WERI-Rb-1 (cell line): ENCODE measurements around the gene MYO10.

Experiments used
- DNase-seq: peaks from one replicate; pipeline ENCODE4 v3.0.0-alpha.2; 2020
- H3K27ac ChIP-seq: fragments of 250-450 bp; sonication (Bioruptor Pico); 2 replicates; pipeline ENCODE4 v1.5.1; 2020; ENCODE audit warnings: mild to moderate bottlenecking, moderate library complexity
- H3K27me3 ChIP-seq: fragments of 250-450 bp; sonication (Bioruptor Pico); 2 replicates; pipeline ENCODE4 v1.5.1; 2021; ENCODE audit warnings: mild to moderate bottlenecking, low read depth, moderate library complexity; ENCODE audit not compliant: insufficient read depth, severe bottlenecking
- H3K36me3 ChIP-seq: fragments of 250-450 bp; sonication (Bioruptor Pico); 2 replicates; pipeline ENCODE4 v1.5.1; 2020; ENCODE audit warnings: mild to moderate bottlenecking, moderate library complexity
- H3K4me3 ChIP-seq: 2 replicates; pipeline ENCODE4 v1.5.1; 2011; ENCODE audit warnings: low read depth, mild to moderate bottlenecking, control low read depth, low read length
- H3K9me3 ChIP-seq: fragments of 250-450 bp; sonication (Bioruptor Pico); 2 replicates; pipeline ENCODE4 v1.5.1; 2021; ENCODE audit warnings: mild to moderate bottlenecking, moderate library complexity; ENCODE audit not compliant: severe bottlenecking
- TF ChIP-seq, protein P1 (sequence below): IDR thresholded peaks from 2 replicates; pipeline ENCODE4 v1.5.1; 2011; ENCODE audit warnings: low read depth, mild to moderate bottlenecking, control low read depth, inconsistent platforms, low read length

Gene MYO10

DNA sequence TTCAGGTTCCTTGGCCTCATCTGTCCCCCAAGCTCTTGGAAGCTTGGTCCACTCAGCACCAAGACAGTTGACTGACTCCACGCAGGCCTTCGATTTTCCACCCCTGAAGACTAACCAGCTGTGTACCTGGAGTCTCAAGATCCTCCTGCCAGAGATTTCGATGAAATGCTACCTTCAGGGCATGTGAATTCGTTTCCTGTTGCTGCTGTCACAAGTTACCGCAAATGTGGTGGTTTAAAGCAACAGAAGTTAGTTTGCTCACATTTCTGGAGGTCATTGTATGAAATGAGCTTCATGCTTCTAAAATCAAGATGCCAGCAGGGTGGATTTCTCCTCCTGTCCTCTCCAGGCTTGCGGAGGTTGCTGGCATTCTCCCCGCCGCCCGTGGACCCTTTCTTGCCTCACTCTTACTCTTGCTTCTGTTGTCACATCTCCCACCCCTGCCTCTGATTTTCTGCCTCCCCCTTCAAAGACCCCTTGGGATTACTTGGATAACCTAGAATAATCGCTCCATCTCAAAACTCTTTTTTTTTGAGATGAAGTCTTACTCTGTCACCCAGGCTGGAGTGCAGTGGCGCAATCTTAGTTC, 291.7 kb downstream of the MYO10 start:
- Histone ChIP-seq H3K27ac (no peak overlapping the region), H3K9me3 (peaks cover 7% of the 10 kb centered on the region), H3K4me3 (no peak overlapping the region), H3K27me3 (no peaks in the 10 kb centered on the region), H3K36me3 (no peaks in the 10 kb centered on the region)
- TF ChIP-seq, protein P1, sequence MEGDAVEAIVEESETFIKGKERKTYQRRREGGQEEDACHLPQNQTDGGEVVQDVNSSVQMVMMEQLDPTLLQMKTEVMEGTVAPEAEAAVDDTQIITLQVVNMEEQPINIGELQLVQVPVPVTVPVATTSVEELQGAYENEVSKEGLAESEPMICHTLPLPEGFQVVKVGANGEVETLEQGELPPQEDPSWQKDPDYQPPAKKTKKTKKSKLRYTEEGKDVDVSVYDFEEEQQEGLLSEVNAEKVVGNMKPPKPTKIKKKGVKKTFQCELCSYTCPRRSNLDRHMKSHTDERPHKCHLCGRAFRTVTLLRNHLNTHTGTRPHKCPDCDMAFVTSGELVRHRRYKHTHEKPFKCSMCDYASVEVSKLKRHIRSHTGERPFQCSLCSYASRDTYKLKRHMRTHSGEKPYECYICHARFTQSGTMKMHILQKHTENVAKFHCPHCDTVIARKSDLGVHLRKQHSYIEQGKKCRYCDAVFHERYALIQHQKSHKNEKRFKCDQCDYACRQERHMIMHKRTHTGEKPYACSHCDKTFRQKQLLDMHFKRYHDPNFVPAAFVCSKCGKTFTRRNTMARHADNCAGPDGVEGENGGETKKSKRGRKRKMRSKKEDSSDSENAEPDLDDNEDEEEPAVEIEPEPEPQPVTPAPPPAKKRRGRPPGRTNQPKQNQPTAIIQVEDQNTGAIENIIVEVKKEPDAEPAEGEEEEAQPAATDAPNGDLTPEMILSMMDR, result no peak
- no peak for DNase-seq

DNA sequence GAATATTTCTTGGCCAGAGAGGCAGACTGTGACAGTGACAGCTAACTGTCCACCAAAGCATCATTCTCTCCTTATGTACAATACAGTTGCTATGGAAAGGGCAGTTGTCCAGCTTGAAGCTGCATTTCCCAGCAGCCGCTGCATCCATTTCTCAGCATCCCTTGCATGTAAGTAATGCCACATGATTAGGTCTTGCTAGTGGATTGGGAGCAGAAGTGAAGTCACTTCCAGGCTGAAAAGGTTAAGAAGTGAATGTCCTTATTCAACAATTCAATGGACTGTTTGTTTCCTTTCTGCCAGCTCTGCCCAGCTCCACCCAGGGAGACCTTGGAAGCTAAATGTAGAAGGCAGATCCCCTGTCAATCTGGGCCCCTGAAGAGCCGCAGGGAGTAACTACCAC, 293.2 kb downstream of the MYO10 start:
- Histone ChIP-seq H3K27ac (no peak overlapping the region), H3K27me3 (no peaks in the 10 kb centered on the region), H3K36me3 (no peaks in the 10 kb centered on the region), H3K9me3 (no peaks in the 10 kb centered on the region), H3K4me3 (no peak overlapping the region)
- DNase-seq, result no peak
- TF ChIP-seq, protein P1, result no peak

DNA sequence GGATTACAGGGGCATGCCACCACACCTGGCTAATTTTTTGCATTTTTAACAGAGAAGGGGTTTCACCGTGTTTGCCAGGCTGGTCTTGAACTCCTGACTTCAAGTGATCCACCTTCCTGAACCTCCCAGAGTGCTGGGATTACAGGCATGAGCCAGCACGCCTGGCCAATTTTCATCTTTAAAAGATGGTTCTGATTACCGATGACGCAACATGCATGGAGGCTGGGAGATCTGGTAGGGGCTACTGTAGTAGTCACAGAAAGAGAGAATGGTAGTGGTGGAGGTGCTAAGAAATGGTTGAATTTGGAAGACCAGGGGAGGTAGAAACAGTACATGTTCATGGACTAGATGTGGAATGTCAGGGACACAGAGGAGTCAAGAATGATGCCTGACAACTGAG, 296.9 kb downstream of the MYO10 start:
- Histone ChIP-seq H3K27ac (no peak overlapping the region), H3K9me3 (no peaks in the 10 kb centered on the region), H3K4me3 (no peak overlapping the region), H3K27me3 (no peaks in the 10 kb centered on the region), H3K36me3 (no peaks in the 10 kb centered on the region)
- TF ChIP-seq, protein P1, result no peak
- DNase-seq, result no peak

DNA sequence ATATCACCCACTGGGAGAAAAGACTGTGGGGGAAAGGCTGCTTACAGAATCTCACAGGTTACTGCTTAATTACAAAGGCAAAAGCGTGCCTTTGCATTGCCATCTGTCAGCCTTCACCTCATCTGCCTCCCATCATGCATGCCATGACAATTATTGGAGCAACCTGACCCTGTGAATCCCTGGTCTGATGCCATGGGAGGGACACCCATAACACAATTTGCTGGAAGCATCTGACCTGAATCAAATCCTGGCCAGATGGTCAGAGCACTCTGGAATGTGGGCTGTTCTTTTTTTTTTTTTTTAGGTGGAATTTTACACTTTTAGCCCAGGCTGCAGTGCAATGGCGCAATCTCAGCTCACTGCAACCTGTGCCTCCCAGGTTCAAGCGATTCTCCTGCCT, 307.7 kb downstream of the MYO10 start:
- no peaks in the 10 kb centered on the region for H3K9me3 ChIP-seq
- no peak overlapping the region for H3K27ac ChIP-seq
- TF ChIP-seq, protein P1, result no peak
- H3K4me3 ChIP-seq, result no peak overlapping the region
- H3K27me3 ChIP-seq, result no peaks in the 10 kb centered on the region
- peak; percentile 36 for DNase-seq
- H3K36me3 ChIP-seq, result no peaks in the 10 kb centered on the region

DNA sequence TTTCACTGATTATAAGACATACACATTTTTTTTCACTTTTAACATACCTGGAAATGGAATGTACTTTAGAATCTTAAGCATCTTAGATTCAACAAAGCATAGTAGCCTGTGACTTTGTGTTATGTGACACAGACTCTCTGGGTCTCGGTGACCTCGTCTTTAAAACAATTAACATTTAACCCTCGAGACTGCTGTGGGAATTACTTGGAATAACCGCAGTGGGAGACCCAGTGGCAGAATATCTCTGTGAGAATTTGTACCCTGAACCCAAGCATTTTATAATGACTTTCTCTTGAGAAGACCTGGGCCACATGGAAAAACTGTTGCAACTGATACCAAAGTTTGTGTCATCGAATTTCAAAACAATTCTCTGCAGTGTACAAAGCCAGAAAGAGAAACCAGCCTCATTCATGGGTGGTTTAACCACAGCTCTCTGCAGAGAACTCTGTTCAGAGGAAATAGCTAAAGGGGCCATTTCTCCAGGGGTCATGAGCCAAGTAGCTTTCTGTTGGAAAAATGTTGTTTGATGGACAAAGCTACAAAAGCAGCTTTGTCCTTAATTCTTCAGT, 309.3 kb downstream of the MYO10 start:
- DNase-seq, result no peak
- no peak overlapping the region for H3K4me3 ChIP-seq
- no peaks in the 10 kb centered on the region for H3K27me3 ChIP-seq
- no peak overlapping the region for H3K27ac ChIP-seq
- TF ChIP-seq, protein P1, result no peak
- no peaks in the 10 kb centered on the region for H3K9me3 ChIP-seq
- H3K36me3 ChIP-seq, result no peaks in the 10 kb centered on the region

DNA sequence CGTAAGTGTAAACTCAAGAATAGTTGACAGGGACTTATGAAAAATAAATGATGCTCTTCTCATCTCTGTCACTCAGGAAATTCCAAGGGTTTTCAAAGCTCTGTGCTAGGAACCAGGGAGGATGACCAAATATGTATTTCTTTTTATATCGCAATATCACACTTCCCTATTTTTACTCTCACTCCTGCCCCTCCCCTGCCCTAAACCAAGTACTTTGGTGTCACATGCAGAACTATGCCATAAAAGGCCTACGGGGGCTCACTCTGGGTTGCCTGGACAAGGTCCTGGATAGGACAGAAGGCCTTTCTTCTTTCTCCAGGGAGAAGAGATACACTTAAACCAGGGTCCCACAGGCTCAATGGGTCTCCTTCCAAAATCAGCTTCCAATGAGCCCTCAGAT, 311.0 kb downstream of the MYO10 start:
- H3K4me3 ChIP-seq, result no peak overlapping the region
- H3K27me3 ChIP-seq, result no peaks in the 10 kb centered on the region
- TF ChIP-seq, protein P1, result no peak
- H3K9me3 ChIP-seq, result no peaks in the 10 kb centered on the region
- H3K36me3 ChIP-seq, result no peaks in the 10 kb centered on the region
- H3K27ac ChIP-seq, result no peak overlapping the region
- DNase-seq, result no peak
